GM19023 (cell line): ENCODE data around the gene AGMO.

Source experiments
- ATAC-seq: cut with Tn5 transposase; IDR thresholded peaks from one replicate; pipeline ENCODE4 v1.9.1; 2021; ENCODE audit warnings: mild to moderate bottlenecking, moderate library complexity; ENCODE audit not compliant: unreplicated experiment

AGMO gene

GRCh38 chr7:15402436-15403136 is 159.2 kb downstream of the AGMO start:
- no peak for ATAC-seq

- ATAC-seq: no peak
Measured at GRCh38 chr7:15400440-15400839, 161.4 kb downstream of the AGMO start.

- no peak for ATAC-seq
Measured at GRCh38 chr7:15399441-15399840, 162.4 kb downstream of the AGMO start.

- ATAC-seq: no peak
Measured at GRCh38 chr7:15397922-15398760, 163.7 kb downstream of the AGMO start.

- no peak for ATAC-seq
Measured at GRCh38 chr7:15397159-15397550, 164.7 kb downstream of the AGMO start.

GRCh38 chr7:15396210-15397158 is 165.3 kb downstream of the AGMO start:
- no peak for ATAC-seq

- ATAC-seq: no peak
Measured at GRCh38 chr7:15389073-15389472, 172.7 kb downstream of the AGMO start.

GRCh38 chr7:15378494-15379145 is 183.2 kb downstream of the AGMO start:
- no peak for ATAC-seq

- ATAC-seq: no peak
Measured at GRCh38 chr7:15376600-15376999, 185.2 kb downstream of the AGMO start.

GRCh38 chr7:15370441-15370840 is 191.4 kb downstream of the AGMO start:
- ATAC-seq: no peak

GRCh38 chr7:15368653-15369052 is 193.2 kb downstream of the AGMO start:
- ATAC-seq: no peak

- ATAC-seq: no peak
Measured at GRCh38 chr7:15367897-15368296, 193.9 kb downstream of the AGMO start.

- no peak for ATAC-seq
Measured at GRCh38 chr7:15358112-15358511, 203.7 kb downstream of the AGMO start.

- no peak for ATAC-seq
Measured at GRCh38 chr7:15352421-15353206, 209.2 kb downstream of the AGMO start.

GRCh38 chr7:15345216-15345615 is 216.6 kb downstream of the AGMO start:
- no peak for ATAC-seq

GRCh38 chr7:15341817-15342216 is 220.0 kb downstream of the AGMO start:
- no peak for ATAC-seq

- ATAC-seq: no peak
Measured at GRCh38 chr7:15336146-15336545, 225.7 kb downstream of the AGMO start.

- ATAC-seq: no peak
Measured at GRCh38 chr7:15335390-15335789, 226.4 kb downstream of the AGMO start.

GRCh38 chr7:15334536-15335263 is 227.1 kb downstream of the AGMO start:
- no peak for ATAC-seq
